ENCODE data around the gene FAM110A.
"Not testable (repeated sequence)": the region's sequence is repeated elsewhere in the genome, so short reads cannot be mapped to it uniquely, and the experiment has no call there.

Gene FAM110A

DNA sequence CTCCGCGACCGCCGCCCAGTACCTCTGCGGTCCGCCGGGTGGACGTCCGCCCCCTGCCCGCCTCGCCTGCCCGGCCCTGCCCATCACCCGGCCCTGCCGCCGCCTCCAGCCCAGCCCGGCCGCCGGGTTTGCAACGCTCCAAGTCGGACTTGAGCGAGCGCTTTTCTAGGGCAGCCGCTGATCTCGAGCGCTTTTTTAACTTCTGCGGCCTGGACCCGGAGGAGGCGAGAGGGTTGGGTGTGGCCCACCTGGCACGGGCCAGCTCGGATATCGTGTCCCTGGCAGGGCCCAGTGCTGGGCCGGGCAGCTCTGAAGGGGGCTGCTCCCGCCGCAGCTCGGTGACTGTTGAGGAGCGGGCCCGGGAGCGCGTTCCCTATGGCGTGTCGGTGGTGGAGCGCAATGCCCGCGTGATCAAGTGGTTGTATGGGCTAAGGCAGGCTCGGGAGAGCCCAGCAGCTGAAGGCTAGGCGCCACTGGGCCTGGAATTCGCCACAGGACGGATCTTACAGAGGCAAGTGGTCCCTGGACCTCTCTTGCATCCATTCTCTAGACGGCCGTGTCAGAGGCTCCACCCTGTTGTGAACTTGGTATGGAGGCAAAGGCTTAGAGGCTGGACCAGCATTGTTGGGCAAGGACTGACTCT, 11.8 kb downstream of the FAM110A start:
- no peak for DNase-seq

DNA sequence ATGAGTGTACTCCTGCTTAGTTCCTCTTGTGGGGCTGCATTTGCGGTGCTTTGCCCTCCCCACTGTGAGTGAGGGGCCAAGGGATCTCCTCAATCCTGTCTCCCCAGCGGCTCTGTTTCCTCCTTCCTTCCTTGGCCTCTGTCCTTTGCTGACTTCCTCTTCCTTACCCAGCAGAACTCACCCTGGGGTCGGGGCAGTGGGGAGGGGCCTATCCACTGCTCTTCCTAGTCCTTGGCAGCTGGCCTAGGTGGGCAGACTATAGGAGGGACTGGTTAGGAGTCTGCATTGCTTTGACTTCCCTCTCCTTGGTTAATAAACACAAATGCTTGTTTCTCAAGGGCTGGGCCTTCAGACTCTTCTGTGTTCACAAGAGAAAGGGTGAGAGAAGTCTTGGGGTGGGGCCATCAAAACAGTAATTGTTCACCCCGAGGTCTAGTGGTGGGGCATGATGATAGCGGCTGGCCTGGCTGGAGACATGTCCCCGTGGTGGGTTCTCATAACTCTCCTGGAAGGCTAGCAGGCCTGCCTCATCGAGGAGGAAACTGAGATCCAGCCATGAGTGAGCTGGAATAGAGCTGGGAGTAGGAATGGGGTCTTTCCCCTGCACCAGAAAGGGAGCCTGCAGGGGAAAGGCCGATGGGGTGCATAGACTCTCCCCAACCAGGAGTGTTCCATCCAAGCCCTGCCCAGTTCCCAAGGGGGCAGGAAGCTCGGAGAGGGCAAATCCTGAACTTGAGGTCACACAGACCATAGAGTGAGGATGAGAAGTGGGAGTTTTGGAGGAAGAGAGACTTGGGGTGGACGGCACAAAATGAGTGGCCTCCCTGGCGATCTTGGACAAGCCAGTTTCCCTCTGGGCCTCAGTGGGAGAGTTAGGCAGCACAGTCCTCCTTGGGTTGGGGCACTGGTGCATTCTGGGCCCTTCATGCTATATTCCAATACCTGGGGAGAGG, 12.7 kb downstream of the FAM110A start:
- DNase-seq: no peak

DNA sequence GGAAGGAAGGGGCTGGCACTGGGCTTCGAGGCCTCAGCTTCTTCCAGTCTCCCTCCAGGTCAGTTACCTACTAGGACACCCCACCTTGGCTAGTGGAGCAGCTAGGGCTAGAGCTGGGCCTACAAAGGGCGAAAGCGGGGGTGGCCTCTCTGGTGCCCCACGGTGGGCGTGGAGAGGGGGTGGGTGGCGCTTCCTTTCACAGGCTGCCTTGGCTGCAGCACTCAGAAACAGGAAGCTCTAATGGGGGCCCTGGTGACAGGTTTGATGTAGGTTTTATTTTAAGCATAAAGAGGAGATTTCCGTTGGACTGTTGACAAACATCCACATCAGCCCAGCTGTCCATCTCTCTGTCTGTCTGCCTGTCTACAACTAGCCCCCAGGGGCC, 13.4 kb downstream of the FAM110A start:
- DNase-seq: no peak

DNA sequence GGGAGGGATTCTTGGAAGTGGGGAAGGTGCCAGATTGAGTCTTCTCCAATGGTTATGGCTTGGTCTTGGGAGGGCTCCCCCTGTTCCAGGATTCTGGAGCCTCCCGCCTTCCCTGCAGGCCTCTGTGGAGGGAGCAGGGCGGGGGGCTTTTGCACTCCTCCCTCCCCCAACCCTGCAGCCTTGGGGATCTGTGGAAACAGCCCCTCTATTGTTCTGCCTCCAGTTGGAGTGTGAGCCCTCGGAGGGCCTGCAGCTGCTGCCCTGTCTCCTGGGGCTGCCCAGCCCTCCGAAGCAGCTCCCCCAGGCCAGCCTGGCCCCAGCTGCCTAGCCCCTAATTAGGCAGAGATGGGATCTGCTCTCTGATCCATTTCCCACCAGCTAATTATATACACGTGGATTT, 14.7 kb downstream of the FAM110A start:
- no peak for DNase-seq

DNA sequence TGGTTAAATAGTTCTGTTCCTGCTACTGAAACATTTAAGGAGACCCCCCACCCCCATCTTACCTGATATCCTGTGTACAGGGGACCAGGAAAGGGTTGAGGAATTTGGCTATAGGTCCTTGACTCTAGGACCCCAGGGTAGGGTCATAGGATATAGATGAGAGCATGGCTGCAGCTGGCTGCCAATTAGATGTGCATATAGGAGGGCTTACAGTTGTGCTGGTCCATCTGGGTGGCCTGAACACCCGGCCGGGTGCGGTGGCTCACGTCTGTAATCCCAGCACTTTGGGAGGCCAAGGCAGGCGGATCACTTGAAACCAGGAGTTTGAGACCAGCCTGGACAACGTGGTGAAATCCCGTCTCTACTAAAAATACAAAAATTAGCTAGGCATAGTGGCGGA, 15.2 kb downstream of the FAM110A start:
- not testable (repeated sequence) for DNase-seq

DNA sequence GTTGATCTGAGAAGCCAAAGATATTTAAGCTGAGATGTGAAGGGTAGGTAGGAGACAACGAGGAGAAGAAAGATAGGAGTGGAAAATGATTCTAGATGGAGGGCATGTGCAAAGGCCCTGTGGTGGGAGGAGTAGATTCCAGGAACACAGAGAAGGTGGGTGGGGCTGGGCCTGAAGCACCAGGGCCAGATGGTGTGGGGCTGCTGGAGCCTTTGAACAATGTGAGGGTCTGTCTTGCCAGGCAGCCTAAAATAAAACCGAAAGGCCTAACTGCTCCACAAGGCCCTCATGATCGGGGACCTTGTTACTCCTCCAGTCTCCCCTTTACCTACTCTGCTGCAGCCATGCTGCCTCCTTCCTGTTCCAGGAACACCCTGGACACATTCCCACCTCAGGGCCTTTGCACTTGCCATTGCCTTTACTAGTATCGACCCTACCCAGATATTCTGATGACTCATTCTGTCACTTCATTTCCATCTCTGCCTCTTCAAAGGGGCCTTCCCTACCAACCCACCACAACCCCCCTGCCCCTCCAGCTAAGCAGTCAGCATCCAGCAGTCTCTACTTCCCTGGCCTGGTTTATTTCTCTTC, 20.0 kb downstream of the FAM110A start:
- no peak for DNase-seq

DNA sequence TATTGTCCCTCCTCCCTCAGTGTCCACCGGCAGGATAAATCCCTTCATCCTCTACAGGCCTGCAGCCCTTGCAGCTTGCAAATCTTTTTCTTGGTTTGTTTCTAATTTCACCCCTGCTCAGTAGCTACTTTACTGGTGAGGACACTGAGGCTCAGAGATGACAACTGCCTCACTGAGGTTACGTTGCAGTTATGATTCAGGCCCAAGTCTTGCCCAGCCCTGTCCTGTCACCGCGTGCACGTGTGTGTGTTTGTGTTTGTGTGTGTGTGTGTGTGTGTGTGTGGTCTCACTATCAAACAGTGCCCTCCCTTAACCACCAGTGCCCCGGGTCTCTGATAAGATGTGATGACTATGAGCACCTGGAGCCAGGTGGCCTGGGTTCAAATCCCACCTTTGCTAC, 21.1 kb downstream of the FAM110A start:
- DNase-seq: no peak

DNA sequence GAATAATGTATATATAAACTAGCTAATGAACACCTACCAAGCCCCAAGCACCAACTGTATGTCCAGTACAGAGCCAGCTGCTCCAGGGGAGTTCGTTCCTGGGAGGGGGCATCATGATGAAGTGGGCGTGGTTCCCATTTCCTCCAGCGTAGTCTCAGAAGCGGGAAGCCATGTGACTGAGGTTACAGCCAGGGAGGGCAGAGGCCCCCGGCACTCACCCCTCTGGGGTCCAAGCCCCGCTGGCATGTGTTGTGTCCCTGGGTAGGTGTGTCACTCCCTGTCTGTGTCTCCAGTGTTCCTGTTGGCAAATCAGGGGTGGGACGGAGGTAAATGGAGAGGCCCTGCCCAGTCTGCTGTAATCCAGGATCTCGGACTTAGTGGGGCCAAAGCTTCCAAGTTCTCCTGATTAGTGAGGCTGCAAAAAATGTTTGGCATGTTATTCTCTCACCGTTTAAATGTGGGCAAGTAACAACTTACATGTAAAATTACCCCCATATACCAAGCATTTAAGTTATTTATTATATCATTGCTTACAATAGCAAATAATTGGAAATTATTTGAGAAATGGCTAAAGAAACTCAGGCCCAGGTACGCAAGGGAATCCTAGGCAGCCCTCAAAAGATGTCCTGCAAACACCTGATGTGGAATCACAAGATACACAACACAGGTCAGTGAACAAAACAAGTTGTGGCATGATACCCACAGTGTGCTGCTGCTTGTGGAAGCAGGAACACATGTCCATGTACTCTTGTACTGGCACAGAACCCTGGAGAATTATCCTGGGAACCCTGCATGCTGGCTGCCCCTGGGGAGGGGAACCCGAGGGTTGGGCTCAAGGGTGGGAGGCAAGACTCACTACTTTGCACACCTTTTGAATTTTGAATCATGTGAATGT, 22.2 kb downstream of the FAM110A start:
- no peak for DNase-seq

DNA sequence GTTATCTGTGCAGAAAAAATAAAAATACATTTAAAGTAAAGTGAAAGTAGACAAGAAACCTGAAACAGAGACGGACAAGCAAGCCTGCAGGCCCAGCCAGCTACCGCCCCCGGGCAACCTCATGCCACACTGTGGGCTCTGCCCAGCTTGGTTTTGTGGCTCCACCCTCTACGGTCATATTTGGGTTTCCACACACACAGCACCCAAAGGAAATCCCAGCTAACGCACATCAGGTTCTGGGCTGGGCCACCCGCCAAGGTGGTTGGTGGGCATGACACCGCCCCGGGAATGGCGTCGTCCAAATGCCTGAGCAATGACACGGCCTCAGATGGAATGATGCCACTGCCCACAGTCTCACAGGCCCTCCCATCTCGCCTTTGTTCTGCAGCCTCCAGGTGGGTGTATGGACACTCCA, 22.9 kb downstream of the FAM110A start:
- no peak for DNase-seq

DNA sequence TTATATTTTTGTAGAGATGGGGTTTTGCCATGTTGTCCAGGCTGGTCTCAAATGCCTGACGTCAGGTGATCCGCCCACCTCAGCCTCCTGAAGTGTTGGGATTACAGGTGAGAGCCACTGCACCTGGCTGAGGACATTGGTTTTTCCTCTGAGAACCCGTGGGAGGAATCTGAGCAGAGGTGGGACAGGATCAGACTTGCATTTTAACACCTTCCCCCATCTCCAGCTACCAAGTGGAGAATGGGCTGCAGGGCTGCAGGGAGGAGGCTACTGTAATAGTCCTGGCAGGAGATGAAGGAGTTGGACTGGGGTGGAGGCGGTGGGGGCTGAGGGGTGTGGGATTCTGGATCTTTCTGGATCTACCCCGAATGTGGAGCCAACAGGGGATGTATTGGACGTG, 24.5 kb downstream of the FAM110A start:
- no peak for DNase-seq

DNA sequence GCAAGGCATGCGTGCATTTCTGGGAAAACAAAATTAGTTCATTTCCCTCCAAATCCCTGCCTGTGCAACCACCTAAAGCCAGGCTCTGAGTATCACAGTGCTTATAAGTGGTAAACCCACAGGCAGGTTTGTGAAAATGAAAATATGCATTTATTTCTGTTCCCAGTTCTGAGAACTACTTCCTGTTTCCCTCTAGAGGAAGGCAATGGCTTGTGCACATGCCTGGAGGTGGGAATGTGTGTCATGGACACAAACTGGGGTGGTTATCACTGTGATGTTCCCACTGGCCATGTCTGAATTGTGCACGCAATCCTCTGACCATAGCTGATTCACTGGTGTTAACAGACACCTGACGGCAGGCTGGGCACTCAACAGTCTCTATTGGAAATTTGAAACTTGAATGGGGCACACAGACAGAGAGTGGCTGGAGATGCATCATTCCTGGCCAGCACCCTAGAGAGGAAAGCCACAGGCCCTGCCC, 26.3 kb downstream of the FAM110A start:
- no peak for DNase-seq

DNA sequence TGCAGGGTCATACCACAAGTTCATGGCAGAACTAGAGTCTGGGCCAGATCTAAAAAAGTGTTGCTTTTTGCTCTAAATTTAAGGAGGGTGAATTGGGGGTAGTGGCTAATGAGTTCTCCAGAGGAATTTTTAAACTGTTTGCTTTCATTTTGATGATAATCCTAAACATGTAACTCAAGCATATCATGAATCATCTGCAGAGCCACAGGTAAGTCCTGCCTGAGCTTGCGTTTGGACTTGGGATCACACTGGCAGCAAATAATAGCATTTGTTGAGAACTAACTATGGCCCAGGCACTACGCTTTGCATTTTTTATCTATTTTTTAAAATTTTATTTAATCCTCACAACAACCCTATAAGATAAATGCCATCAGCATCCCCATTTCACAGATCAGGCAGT, 27.4 kb downstream of the FAM110A start:
- DNase-seq: no peak

DNA sequence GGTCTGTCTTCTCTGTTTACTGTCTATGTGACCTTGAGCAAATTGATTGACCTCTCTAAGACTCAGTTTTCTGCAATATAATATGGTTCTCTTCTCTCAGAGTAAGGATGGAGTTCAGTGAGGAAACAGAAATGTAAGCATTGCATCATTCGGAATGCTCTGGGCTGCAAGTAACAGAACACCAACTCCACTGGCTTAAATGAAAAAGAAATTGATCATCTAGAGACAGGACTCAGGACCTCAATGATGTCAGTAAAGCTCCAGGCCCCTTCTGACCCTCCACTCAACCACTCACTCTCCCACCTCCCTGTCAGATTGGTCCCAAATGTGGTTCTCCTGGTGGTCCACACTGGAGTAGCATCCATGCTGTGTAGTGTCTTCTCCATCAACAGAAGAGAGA, 31.9 kb downstream of the FAM110A start:
- DNase-seq: no peak

DNA sequence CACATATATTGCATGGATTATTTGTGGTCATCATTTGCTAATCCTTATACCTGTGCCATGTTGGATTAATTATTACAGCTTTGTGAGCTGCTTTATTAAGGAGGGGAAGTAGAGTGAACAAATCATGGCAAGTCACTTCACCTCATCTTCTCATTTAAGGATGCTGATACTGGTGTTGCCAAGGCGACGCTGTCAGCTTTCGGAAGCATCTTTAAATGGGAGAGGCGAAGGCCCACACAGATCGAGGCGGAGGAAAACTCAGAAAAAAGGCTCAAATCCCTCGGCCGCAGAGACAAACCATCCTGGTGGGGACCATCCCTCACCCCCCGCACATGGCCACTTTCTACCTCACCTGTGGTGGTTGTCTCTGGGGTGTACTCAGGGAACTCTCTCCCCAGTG, 34.8 kb downstream of the FAM110A start:
- DNase-seq: no peak

DNA sequence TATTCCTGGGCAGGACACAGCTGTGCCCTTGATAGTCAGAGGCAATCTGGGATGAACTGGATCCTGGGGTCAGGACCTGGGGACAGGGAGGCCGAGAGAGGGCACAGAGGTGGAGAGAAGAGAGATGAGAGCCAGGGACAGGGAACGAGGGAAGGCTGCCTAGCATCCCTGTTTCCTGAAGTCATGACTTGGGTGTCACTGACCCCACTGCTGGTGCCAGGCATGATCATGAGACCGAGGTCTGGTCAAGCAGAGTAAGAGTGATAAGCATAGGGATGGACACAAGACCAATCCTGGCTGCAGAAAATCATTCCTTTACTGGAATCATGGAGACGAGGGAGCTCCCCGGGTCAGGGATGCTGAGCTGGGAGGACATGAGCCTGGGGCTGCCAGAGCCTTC, 36.1 kb downstream of the FAM110A start:
- no peak for DNase-seq

DNA sequence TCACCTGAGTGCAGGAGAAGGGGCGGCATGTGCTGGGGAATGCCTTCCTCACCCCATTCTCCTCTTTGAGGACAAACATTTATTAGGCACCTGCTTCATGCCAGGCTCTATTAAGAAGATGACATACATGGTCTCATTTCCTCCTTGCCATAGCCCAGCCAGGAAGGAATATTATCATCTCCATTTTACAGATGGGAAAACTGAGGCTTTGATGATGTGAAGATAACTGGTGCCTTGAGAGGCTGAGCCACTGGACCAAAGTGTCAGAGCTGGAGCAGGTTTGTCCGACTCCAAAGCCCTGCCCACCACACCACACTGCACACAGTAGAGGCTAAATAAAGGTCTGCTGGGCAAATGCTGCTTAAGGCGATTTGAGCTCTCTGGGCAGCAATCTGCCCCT, 37.2 kb downstream of the FAM110A start:
- DNase-seq: no peak

DNA sequence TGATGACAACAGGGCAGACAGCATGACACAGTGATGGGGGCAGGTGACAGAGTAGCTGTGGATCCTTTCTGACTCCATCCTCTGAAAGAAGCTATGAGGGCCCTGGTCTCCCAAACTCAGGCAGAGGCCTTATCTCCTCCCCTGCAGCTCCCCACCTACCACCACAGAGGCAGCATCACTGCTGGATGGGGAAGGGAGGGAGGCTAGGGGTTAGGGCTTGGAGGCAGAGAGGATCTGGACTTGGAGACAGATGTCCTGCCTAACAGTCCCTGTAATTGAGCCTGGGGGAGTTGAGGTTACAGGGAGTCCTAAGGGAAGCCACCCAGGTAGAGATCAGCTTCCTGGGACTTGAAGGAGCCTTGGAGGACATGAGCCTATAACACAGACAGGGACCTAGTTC, 37.9 kb downstream of the FAM110A start:
- no peak for DNase-seq

DNA sequence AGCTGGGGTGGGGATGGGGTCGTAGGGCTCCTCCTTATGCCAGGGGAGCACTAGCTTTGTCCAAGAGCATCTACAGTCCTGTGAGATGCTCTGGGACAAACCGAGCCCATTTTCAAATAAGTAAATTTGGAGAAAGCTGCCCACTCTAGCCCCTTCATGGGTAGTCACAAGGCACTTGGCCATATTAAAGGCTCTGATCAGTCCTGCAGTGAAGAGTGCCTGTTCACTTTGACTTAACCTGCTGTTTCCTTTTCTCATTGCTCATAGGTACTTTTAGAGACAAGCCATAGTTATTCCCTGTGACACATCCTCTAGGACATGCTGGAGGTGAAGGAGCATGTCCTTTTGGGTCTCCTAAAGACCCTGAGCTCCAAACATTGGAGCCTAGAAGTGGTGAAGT, 38.4 kb downstream of the FAM110A start:
- DNase-seq: no peak

DNA sequence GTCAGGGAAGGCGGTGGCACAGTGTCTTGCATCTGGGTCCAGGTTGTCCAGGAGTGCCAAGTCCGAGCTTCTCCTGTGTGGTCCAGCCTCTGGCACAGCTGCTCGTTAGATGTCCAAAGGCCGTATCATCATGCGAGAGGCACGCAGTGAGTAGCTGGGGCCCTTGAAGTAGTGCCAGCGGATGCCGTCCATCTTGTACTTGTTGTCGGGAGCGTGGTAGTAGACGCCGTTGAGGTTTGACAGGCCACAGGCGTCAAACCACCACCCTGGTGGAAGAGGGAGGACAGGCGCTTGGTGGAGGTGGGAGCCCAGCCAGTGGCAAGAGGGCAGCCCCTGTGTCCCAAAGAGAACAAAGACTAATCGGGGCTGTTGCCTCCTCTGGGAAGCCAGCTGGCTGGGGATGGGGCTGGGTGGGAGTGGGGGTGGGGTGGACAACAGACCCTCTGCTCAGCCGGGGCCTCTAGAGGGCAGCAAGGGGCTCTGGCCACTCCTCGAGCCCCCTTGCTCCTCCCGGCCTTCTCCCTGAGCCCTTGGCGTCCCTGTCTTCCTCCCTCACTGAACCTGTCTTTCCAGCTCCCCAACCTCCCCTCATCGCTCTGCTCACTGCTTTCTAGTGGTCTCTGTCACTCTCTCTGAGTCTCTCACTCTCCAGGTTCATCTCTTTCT, 39.5 kb downstream of the FAM110A start:
- DNase-seq: no peak

DNA sequence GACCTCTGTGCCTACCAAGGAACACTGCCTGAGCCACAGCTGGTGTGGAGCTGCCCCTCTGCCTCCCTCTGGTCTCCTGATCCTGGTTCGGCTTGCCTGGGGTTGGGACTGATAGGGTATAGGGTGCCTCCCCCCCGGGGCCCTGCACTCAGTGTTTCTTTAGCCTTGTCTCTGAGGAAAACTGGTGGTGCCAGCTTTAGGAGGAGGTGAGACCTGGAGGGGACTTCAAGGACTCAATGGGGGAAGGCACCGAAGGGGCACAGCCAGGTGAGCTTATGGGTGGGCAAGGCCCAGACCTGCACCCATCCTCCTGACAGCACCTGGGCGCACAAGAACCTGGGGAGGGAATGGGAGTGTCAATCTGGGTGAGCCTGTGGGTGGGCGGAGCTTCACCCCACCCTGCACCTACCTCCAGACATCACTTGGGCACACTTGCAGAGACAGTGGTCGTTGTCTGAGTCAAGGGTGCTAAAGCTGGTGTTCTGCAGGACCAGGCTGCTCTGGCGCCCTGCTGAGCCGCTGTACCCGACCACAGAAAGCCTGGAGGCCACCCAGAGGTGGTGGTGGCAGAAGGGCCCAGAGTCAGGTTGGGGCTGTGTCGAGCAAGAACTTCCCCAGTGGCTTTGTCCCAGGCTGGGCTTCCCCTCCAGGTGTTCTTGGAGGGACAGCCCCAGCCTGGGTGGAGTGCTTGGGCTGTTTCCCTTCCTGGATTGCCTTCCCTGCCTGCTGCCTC, 40.5 kb downstream of the FAM110A start:
- no peak for DNase-seq

DNA sequence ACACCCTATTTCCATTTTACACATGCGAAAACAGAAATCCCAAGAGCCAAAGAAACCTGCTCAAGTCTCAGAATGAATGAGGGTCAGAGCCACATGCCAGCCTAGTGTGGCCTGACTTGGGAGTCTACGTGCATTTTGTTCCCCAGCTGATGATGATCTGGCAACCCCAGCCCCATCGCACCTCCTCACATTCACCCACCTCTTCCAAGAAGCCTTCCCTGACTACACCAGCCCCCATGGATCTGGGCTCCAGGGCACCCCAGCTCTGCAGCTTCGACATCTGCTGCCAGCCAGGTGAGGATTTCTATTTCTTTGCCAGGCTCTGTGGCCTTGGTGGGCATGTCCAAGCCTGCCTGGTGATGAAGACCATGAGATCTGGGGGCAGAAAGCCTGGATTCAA, 41.6 kb downstream of the FAM110A start:
- no peak for DNase-seq

DNA sequence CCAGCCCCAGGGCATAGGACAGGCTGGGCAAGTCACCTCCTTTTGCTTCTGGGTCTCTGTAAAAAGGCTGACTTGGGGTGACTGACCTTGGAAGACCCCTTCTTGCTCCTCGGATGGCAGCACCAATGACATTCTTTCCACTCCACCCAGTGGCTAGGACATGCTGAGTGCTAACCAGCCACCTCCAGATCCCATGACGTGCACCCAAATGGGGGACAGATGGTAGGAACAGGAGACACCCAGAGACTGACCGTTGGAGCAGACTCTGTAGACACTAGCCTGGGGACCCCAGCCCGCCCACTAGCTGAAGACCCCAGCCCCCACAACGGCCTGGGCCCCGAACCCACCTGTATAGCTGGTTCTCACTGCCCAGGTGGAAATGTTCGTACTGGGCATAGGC, 44.3 kb downstream of the FAM110A start:
- no peak for DNase-seq
